ENCODE data around the gene KRTAP12-3. TPM values are rescaled to one million over a fixed set of nuclear protein-coding genes. Genes with fewer than 3 reads are reported as not detected.
"Not testable (repeated sequence)": the region's sequence is repeated elsewhere in the genome, so short reads cannot be mapped to it uniquely, and the experiment has no call there.

Gene KRTAP12-3
- total and polyA plus RNA-seq, 8 donors, result not detected

GRCh38 chr21:44694776-44695175 lies 37.0 kb downstream of the KRTAP12-3 start:
- Histone ChIP-seq H3K27ac (no peak overlapping the region), H3K4me3 (no peak overlapping the region), H3K9me3 (no peaks in the 10 kb centered on the region), H3K4me1 (no peaks in the 10 kb centered on the region), H3K27me3 (peaks cover 0 to 11% (median 0%) of the 10 kb centered on the region in 4 donors), H3K36me3 (no peaks in the 10 kb centered on the region)
- intact Hi-C loops (cut with DNase I), result no loop called here
- no peak for DNase-seq
- no peak for ATAC-seq
- TF ChIP-seq CTCF (IDR thresholded peaks at IDR 0.05), result no peak
- WGBS, 2 donors, result 58 to 62% methylated on average over 11 of the region's 11 CpGs
- no peak for FAIRE-seq

- Histone ChIP-seq H3K27me3 (peaks cover 0 to 11% (median 0%) of the 10 kb centered on the region in 4 donors), H3K9me3 (no peaks in the 10 kb centered on the region), H3K36me3 (no peaks in the 10 kb centered on the region), H3K4me1 (no peaks in the 10 kb centered on the region), H3K4me3 (no peak overlapping the region), H3K27ac (no peak overlapping the region)
- intact Hi-C loops (cut with DNase I), result no loop called here
- ATAC-seq, result no peak
- no peak for FAIRE-seq
- no peak for DNase-seq
- 47 to 56% methylated on average over 8 of the region's 8 CpGs for WGBS, 2 donors
- TF ChIP-seq CTCF (IDR thresholded peaks at IDR 0.05), result no peak
Observed at GRCh38 chr21:44695184-44695583, 37.5 kb downstream of the KRTAP12-3 start.

- Histone ChIP-seq H3K27ac (no peak overlapping the region), H3K27me3 (peaks cover 0 to 11% (median 0%) of the 10 kb centered on the region in 4 donors), H3K9me3 (no peaks in the 10 kb centered on the region), H3K4me1 (no peaks in the 10 kb centered on the region), H3K4me3 (no peak overlapping the region), H3K36me3 (no peaks in the 10 kb centered on the region)
- intact Hi-C loops (cut with DNase I), result no loop called here
- DNase-seq, result no peak
- 63 to 75% methylated on average over 8 of the region's 8 CpGs for WGBS, 2 donors
- TF ChIP-seq CTCF (IDR thresholded peaks at IDR 0.05), result no peak
- no peak for FAIRE-seq
- no peak for ATAC-seq
Observed at GRCh38 chr21:44695641-44696040, 37.9 kb downstream of the KRTAP12-3 start.

GRCh38 chr21:44696572-44696971 lies 38.8 kb downstream of the KRTAP12-3 start:
- no peak for DNase-seq
- Histone ChIP-seq H3K9me3 (no peaks in the 10 kb centered on the region), H3K36me3 (no peaks in the 10 kb centered on the region), H3K4me3 (no peak overlapping the region), H3K4me1 (no peaks in the 10 kb centered on the region), H3K27me3 (peaks cover 0 to 11% (median 0%) of the 10 kb centered on the region in 4 donors), H3K27ac (no peak overlapping the region)
- no peak for ATAC-seq
- no peak for TF ChIP-seq CTCF (IDR thresholded peaks at IDR 0.05)
- no peak for FAIRE-seq
- intact Hi-C loops (cut with DNase I), result no loop called here
- WGBS, 2 donors, result 50 to 64% methylated on average over 10 of the region's 10 CpGs

GRCh38 chr21:44697172-44697810 lies 39.6 kb downstream of the KRTAP12-3 start, which contains the start of gene KRTAP10-12:
KRTAP10-12 (plus strand) TSS chr21:44697172; CDS start chr21:44697202, 30 bp downstream.
- 21 to 29% methylated on average over 16 to 21 of the region's 21 CpGs for WGBS, 2 donors
- H3K9me3 ChIP-seq; H3K27ac ChIP-seq; DNase-seq; intact Hi-C loops (cut with DNase I); H3K36me3 ChIP-seq; ATAC-seq; H3K4me3 ChIP-seq; FAIRE-seq; H3K4me1 ChIP-seq: not testable (repeated sequence)
- H3K27me3 ChIP-seq, result peaks cover 0 to 10% (median 0%) of the 10 kb centered on the region in 4 donors
